ENCODE data around the gene ACBD6.

DNA sequence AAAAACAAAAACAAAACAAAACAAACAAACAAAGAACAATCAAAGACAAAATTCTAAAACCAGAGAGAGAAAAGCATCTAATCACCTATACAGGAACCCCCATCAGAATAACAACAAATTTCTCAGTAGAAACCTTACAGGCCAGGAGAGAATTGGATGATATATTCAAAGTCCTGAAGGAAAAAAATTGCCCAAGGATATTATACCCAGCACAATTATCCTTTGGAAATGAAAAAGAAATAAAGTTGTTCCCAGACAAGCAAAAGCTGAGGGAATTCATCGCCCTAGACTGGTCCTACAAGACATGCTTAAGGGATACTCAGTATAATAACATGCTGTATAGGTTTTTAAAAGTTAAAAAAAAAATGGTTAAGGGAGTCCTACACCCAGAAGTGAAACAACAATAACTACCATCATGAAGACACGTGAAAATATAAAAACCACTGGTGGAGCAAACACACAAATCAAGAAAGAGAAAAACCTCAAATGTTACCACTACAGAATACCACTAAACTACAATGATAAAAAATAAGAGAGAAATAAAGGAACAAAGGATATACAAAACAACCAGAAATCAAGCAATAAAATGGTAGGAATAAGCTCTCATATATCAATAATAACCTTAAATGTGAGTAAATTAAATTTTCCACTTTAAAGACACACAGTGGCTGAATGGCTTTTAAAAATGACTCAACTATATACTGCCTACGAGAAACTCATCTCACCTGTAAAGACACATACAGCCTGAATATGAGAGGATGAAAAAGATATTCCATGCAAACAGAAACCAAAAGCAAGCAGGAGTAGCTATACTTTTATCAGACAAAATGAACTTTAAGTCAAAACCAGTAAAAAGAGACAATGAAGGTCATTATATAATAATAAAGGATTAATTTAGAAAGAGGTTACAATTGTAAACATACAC lies 121.9 kb downstream of the ACBD6 start:
- TF ChIP-seq CTCF (IDR thresholded peaks at IDR 0.05) (no peak), POLR2AphosphoS5 (IDR thresholded peaks at IDR 0.05; ENCODE audit: low read depth, low read length) (no peak), TCF7L2 (IDR thresholded peaks at IDR 0.05; ENCODE audit: low read depth, low read length) (no peak)

Data from Panc1 (cell line).